Gastrocnemius medialis (tissue), 4 donors: ENCODE data around the gene UCKL1.

Source experiments
- CTCF ChIP-seq, 5 experiments: fragments of 450-650 bp in 3 of 5; fragments of 200-600 bp in 2 of 5; sonication (generic) in 2 of 5; IDR thresholded peaks in 4 of 5; conservative IDR thresholded peaks in 1 of 5; 1 replicate in 4 of 5; 2 replicates in 1 of 5; pipeline ENCODE4 v1.5.1; 2016 to 2019; ENCODE audit warnings: antibody characterized with exemption in 5 of 5, mild to moderate bottlenecking in 3 of 5, moderate library complexity in 3 of 5
- POLR2A ChIP-seq, 2 donors: fragments of 450-650 bp; IDR thresholded peaks; one replicate each; pipeline ENCODE4 v1.6.1; 2017; ENCODE audit warnings: antibody characterized with exemption in 2 of 2, mild to moderate bottlenecking in 2 of 2, moderate library complexity in 2 of 2

GRCh38 chr20:63893999-63894357 is 62.2 kb downstream of the UCKL1 start:
- TF ChIP-seq CTCF (IDR thresholded peaks at IDR 0.05 in 4 of 5, conservative IDR thresholded peaks at IDR 0.05 in 1 of 5) (no peak), POLR2A (IDR thresholded peaks at IDR 0.05) (no peak)
